Caco-2 (cell line): ENCODE measurements around the gene S100P. TPM values are rescaled to one million over a fixed set of nuclear protein-coding genes. Genes with fewer than 3 reads are reported as not detected.
"Not testable (repeated sequence)": the region's sequence is repeated elsewhere in the genome, so short reads cannot be mapped to it uniquely, and the experiment has no call there.

Source experiments
- BruUV-seq: library from RNA; stranded (reverse); fragments of 400-500 nt; replicated peaks from 2 replicates; lab custom pipeline; 2021; lab: Mats Ljungman, UMichigan
- CTCF ChIA-PET: fragments of 300-600 bp; sonication (Branson Sonifier 250); formaldehyde crosslinking; loops from one replicate; lab custom pipeline; 2022; ENCODE audit warnings: antibody characterized with exemption; lab: Charles Lee
- POLR2A ChIA-PET: fragments of 300-600 bp; sonication (Branson Sonifier 250); formaldehyde crosslinking; loops from one replicate; lab custom pipeline; 2022; ENCODE audit warnings: antibody characterized with exemption; lab: Charles Lee
- DNase-seq, 2 experiments: peaks; one replicate each; pipeline versions ENCODE4 v3.0.0 to v3.0.0-alpha.2; 2020 to 2022
- H3K27me3 ChIP-seq: replicated peaks from 2 replicates; pipeline ENCODE4 v1.6.0; 2011; ENCODE audit warnings: low read length; ENCODE audit not compliant: control insufficient read depth, insufficient read depth
- H3K36me3 ChIP-seq: 2 replicates; pipeline ENCODE4 v1.5.1; 2011; ENCODE audit warnings: low read length; ENCODE audit not compliant: control insufficient read depth, insufficient read depth
- H3K4me1 ChIP-seq: fragments of 250-450 bp; sonication (Bioruptor Pico); 2 replicates; pipeline ENCODE4 v1.5.1; 2020; ENCODE audit warnings: mild to moderate bottlenecking
- H3K4me3 ChIP-seq: 2 replicates; pipeline ENCODE4 v1.5.1; 2011; ENCODE audit warnings: low read depth, mild to moderate bottlenecking, control low read depth, low read length
- H3K9me3 ChIP-seq: fragments of 250-450 bp; sonication (Bioruptor Pico); 2 replicates; pipeline ENCODE4 v1.5.1; 2020; ENCODE audit warnings: mild to moderate bottlenecking, moderate library complexity
- H3K27ac Mint-ChIP-seq: one replicate; pipeline ENCODE4 v1.8.0; 2022; ENCODE audit warnings: mixed read lengths; ENCODE audit not compliant: unreplicated experiment
- H3K27me3 Mint-ChIP-seq: one replicate; pipeline ENCODE4 v1.8.0; 2022; ENCODE audit warnings: mixed read lengths; ENCODE audit not compliant: insufficient read depth, unreplicated experiment
- H3K36me3 Mint-ChIP-seq: one replicate; pipeline ENCODE4 v1.8.0; 2022; ENCODE audit warnings: mild to moderate bottlenecking, mixed read lengths; ENCODE audit not compliant: insufficient read depth, unreplicated experiment
- H3K4me1 Mint-ChIP-seq: one replicate; pipeline ENCODE4 v1.8.0; 2022; ENCODE audit warnings: low read depth, mixed read lengths; ENCODE audit not compliant: unreplicated experiment
- H3K4me3 Mint-ChIP-seq: one replicate; pipeline ENCODE4 v1.8.0; 2022; ENCODE audit warnings: mild to moderate bottlenecking, moderate library complexity, mixed read lengths; ENCODE audit not compliant: unreplicated experiment
- H3K9me3 Mint-ChIP-seq: one replicate; pipeline ENCODE4 v1.8.0; 2022; ENCODE audit warnings: mixed read lengths; ENCODE audit not compliant: unreplicated experiment
- intact Hi-C: fragments of 100-400 bp; cut with micrococcal nuclease; formaldehyde crosslinking; loops from one replicate; pipeline ENCODE4 v1.10.0; 2022; ENCODE audit not compliant: unreplicated experiment
- total RNA-seq: library from RNA; stranded (reverse); gene quantifications from 2 replicates; pipeline ENCODE4 v1.2.3, GENCODE V29; 2022
- TF ChIP-seq, protein P1 (sequence below), 2 experiments: fragments of 200-600 bp in 1 of 2; IDR thresholded peaks; 1 replicate in 1 of 2; 2 replicates in 1 of 2; pipeline versions ENCODE4 v1.5.1 to v1.8.0; 2011 to 2022; ENCODE audit warnings: antibody characterized with exemption in 1 of 2, control low read depth in 1 of 2, inconsistent platforms in 1 of 2, low read depth in 1 of 2, low read length in 1 of 2, mild to moderate bottlenecking in 1 of 2, moderate library complexity in 1 of 2; ENCODE audit not compliant: insufficient read depth in 1 of 2, severe bottlenecking in 1 of 2, unreplicated experiment in 1 of 2

S100P gene
- total RNA-seq, 1 experiment from 2014 or later: 96.9 TPM

DNA sequence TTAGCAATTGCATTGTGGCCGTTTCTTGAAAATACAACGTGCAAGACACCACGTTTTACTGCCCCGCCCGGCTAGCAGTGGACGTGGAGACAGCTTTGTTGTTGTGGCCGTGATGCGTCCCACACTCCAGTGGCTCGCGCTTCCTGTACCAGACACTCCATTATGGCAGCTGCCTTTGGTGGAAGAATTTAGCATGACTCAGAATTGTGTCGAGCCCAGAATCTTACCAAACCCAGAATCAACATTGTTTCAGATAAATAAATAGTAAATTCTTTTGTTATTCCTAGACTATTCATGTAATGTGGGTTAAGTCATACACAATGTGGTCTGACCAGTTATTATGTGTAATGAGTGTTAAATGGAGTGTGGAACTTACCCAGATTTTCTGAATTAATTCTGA, 25.3 kb upstream of the S100P start:
- ChIA-PET POLR2A (no interaction called here), CTCF (no interaction called here)
- H3K9me3 ChIP-seq: no peaks in the 10 kb centered on the region
- Mint-ChIP-seq H3K4me1 (no peaks in the 10 kb centered on the region), H3K4me3 (no peak overlapping the region), H3K9me3 (no peaks in the 10 kb centered on the region), H3K27ac (no peak overlapping the region), H3K27me3 (no peaks in the 10 kb centered on the region), H3K36me3 (peaks cover 12% of the 10 kb centered on the region)
- no peaks in the 10 kb centered on the region for H3K4me1 ChIP-seq
- intact Hi-C loops: no loop called here
- DNase-seq: no peak
- no peak overlapping the region for H3K4me3 ChIP-seq
- TF ChIP-seq, protein P1, sequence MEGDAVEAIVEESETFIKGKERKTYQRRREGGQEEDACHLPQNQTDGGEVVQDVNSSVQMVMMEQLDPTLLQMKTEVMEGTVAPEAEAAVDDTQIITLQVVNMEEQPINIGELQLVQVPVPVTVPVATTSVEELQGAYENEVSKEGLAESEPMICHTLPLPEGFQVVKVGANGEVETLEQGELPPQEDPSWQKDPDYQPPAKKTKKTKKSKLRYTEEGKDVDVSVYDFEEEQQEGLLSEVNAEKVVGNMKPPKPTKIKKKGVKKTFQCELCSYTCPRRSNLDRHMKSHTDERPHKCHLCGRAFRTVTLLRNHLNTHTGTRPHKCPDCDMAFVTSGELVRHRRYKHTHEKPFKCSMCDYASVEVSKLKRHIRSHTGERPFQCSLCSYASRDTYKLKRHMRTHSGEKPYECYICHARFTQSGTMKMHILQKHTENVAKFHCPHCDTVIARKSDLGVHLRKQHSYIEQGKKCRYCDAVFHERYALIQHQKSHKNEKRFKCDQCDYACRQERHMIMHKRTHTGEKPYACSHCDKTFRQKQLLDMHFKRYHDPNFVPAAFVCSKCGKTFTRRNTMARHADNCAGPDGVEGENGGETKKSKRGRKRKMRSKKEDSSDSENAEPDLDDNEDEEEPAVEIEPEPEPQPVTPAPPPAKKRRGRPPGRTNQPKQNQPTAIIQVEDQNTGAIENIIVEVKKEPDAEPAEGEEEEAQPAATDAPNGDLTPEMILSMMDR (IDR thresholded peaks at IDR 0.05; ENCODE audit: insufficient read depth in 1 of 2, low read depth in 1 of 2, low read length in 1 of 2, severe bottlenecking in 1 of 2, unreplicated experiment in 1 of 2): no peak
- no peaks in the 10 kb centered on the region for H3K27me3 ChIP-seq
- BruUV-seq: no TSS peak
- no peaks in the 10 kb centered on the region; the same call in 1 of the 2 replicates for H3K36me3 ChIP-seq

DNA sequence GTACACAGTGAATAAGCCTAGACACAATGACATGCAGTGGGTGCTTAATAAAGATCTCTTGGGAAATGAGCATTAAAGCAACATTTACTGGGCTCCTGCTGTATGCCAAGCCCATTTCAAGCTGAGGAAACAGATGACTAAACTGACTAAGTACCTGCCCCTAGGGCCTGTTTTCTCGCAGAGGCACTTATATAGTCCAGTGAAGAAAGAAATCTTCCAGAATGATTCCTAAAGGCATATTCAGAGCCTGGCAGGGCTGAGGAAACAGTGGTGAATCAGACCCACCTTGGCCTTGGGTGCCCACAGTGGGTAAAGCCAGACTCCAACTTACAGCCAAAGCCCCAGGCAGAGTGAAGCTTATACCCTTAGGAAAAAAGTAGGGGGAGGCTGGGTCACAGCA, 22.0 kb upstream of the S100P start:
- no peak for DNase-seq
- intact Hi-C loops: no loop called here
- peaks cover 14% of the 10 kb centered on the region for H3K4me1 Mint-ChIP-seq
- no peaks in the 10 kb centered on the region for H3K27me3 ChIP-seq
- no TSS peak for BruUV-seq
- H3K4me3 Mint-ChIP-seq: no peak overlapping the region
- no peak overlapping the region for H3K27ac Mint-ChIP-seq
- TF ChIP-seq, protein P1 (IDR thresholded peaks at IDR 0.05; ENCODE audit: insufficient read depth in 1 of 2, low read depth in 1 of 2, low read length in 1 of 2, severe bottlenecking in 1 of 2, unreplicated experiment in 1 of 2): no peak
- no peaks in the 10 kb centered on the region for H3K9me3 Mint-ChIP-seq
- peaks cover 45% of the 10 kb centered on the region for H3K36me3 Mint-ChIP-seq
- H3K27me3 Mint-ChIP-seq: no peaks in the 10 kb centered on the region
- peaks cover 5% of the 10 kb centered on the region for H3K36me3 ChIP-seq
- H3K4me1 ChIP-seq: peaks cover 16% of the 10 kb centered on the region
- H3K9me3 ChIP-seq: no peaks in the 10 kb centered on the region
- ChIA-PET POLR2A (no interaction called here), CTCF (no interaction called here)
- H3K4me3 ChIP-seq: no peak overlapping the region

DNA sequence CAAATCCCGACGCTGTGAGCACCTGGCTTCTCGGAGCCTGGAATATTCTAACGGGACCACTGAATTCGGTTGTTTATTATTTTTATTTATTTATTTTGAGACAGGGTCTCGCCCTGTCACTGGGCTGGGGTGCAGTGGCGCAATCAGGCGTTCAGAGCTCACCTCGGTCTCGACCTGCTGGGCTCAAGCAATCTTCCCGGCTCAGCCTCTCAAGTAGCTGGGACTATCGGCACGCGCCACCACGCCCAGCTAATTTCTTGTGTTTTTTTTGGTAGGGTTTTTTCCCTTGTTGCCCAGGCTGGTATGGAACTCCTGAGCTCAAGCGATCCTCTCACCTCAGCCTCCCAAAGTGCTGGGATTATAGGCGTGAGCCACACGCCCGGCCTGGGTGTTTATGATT, 21.5 kb upstream of the S100P start:
- no peaks in the 10 kb centered on the region for H3K9me3 Mint-ChIP-seq
- TF ChIP-seq, protein P1 (IDR thresholded peaks at IDR 0.05; ENCODE audit: insufficient read depth in 1 of 2, low read depth in 1 of 2, low read length in 1 of 2, severe bottlenecking in 1 of 2, unreplicated experiment in 1 of 2): no peak
- no peak overlapping the region for H3K4me3 Mint-ChIP-seq
- peaks cover 50% of the 10 kb centered on the region for H3K36me3 Mint-ChIP-seq
- H3K4me3 ChIP-seq: no peak overlapping the region
- H3K27me3 Mint-ChIP-seq: no peaks in the 10 kb centered on the region
- DNase-seq: no peak
- no peak overlapping the region for H3K27ac Mint-ChIP-seq
- H3K36me3 ChIP-seq: peaks cover 5% of the 10 kb centered on the region
- no TSS peak for BruUV-seq
- H3K27me3 ChIP-seq: no peaks in the 10 kb centered on the region
- intact Hi-C loops: no loop called here
- peaks cover 18% of the 10 kb centered on the region for H3K4me1 Mint-ChIP-seq
- ChIA-PET POLR2A (no interaction called here), CTCF (no interaction called here)
- no peaks in the 10 kb centered on the region for H3K9me3 ChIP-seq
- H3K4me1 ChIP-seq: peaks cover 16% of the 10 kb centered on the region

DNA sequence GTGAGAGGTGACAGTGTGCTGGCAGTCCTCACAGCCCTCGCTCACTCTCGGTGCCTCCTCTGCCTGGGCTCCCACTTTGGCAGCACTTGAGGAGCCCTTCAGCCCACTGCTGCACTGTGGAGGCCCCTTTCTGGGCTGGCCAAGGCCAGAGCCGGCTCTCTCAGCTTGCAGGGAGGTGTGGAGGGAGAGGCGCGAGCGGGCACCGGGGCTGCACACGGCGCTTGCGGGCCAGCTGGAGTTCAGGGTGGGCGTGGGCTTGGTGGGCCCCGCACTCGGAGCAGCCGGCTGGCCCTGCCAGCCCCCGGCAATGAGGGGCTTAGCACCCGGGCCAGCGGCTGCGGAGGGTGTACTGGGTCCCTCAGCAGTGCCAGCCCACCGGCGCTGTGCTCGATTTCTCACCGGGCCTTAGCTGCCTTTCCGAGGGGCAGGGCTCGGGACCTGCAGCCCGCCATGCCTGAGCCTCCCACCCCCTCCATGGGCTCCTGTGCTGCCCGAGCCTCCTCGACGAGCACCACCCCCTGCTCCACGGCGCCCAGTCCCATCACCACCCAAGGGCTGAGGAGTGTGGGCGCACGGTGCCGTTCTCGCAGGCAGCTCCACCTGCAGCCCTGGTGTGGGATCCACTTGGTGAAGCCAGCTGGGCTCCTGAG, 21.0 kb upstream of the S100P start:
- Histone ChIP-seq H3K4me1 (peaks cover 16% of the 10 kb centered on the region), H3K4me3 (peak overlapping the region; percentile 13; the same call in 1 of the 2 replicates)
- H3K36me3 ChIP-seq, intact Hi-C loops, DNase-seq, BruUV-seq, H3K9me3 Mint-ChIP-seq, H3K9me3 ChIP-seq, H3K27me3 Mint-ChIP-seq, H3K27me3 ChIP-seq: not testable (repeated sequence)
- peak overlapping the region; percentile 84 for H3K4me3 Mint-ChIP-seq
- peaks cover 18% of the 10 kb centered on the region for H3K4me1 Mint-ChIP-seq
- H3K27ac Mint-ChIP-seq: peak overlapping the region; percentile 93
- ChIA-PET POLR2A (interaction anchor here (0.6 to 1.9 kb wide), 7 partner anchors 15 to 351 kb away, joined by 3 to 14 read pairs (median 5); no protein-coding TSS in a partner anchor), CTCF (interaction anchor here (0.9 kb wide), 1 partner anchor 44 kb away, joined by 3 read pairs; no protein-coding TSS in a partner anchor)
- peaks cover 55% of the 10 kb centered on the region for H3K36me3 Mint-ChIP-seq

DNA sequence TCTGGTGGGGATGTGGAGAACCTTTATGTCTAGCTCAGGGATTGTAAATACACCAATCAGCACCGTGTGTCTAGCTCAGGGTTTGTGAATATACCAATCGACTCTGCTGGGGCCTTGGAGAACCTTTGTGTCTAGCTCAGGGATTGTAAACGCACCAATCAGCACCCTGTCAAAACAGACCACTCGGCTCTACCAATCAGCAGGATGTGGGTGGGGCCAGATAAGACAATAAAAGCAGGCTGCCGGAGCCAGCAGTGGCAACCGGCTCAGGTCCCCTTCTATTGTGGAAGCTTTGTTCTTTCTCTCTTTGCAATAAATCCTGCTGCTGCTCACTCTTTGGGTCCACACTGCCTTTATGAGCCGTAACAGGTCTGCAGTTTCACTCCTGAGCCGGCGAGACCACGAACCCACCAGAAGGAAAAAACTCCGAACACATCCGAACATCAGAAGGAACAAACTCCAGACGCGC, 20.5 kb upstream of the S100P start:
- peak; percentile 71 to 73 for DNase-seq
- H3K27ac Mint-ChIP-seq: peak overlapping the region; percentile 93
- ChIA-PET CTCF (interaction anchor here (0.8 to 3.1 kb wide), 5 partner anchors 16 to 1314 kb away, joined by 3 to 60 read pairs (median 5); no protein-coding TSS in a partner anchor), POLR2A (interaction anchor here (0.6 to 1.9 kb wide), 11 partner anchors 11 to 350 kb away, joined by 3 to 14 read pairs (median 5); partner anchors contain the start of genes MRFAP1 and MRFAP1L1)
- Histone ChIP-seq H3K4me1 (peaks cover 16% of the 10 kb centered on the region), H3K4me3 (peak overlapping the region; percentile 89)
- H3K36me3 ChIP-seq, H3K27me3 ChIP-seq, H3K9me3 Mint-ChIP-seq, intact Hi-C loops, H3K27me3 Mint-ChIP-seq, H3K9me3 ChIP-seq: not testable (repeated sequence)
- TSS peak; percentile 90 for BruUV-seq
- H3K4me1 Mint-ChIP-seq: peaks cover 18% of the 10 kb centered on the region
- H3K36me3 Mint-ChIP-seq: peaks cover 56% of the 10 kb centered on the region
- peak overlapping the region; percentile 84 for H3K4me3 Mint-ChIP-seq
